Glutamatergic neuron (in vitro differentiated cells): ENCODE data around the gene WDR5. TPM values are rescaled to one million over a fixed set of nuclear protein-coding genes. Genes with fewer than 3 reads are reported as not detected.

Source experiments
- DNase-seq: peaks from one replicate; pipeline ENCODE4 v3.0.0; 2022
- H3K27ac Mint-ChIP-seq: one replicate; pipeline ENCODE4 v1.8.0; 2020; ENCODE audit warnings: mild to moderate bottlenecking, mixed read lengths, inconsistent platforms; ENCODE audit not compliant: unreplicated experiment
- H3K27me3 Mint-ChIP-seq: one replicate; pipeline ENCODE4 v1.8.0; 2020; ENCODE audit warnings: mild to moderate bottlenecking, moderate library complexity, mixed read lengths, inconsistent platforms; ENCODE audit not compliant: unreplicated experiment
- H3K36me3 Mint-ChIP-seq: one replicate; pipeline ENCODE4 v1.8.0; 2020; ENCODE audit warnings: mild to moderate bottlenecking, mixed read lengths, inconsistent platforms; ENCODE audit not compliant: unreplicated experiment
- H3K4me1 Mint-ChIP-seq: one replicate; pipeline ENCODE4 v1.8.0; 2020; ENCODE audit warnings: mild to moderate bottlenecking, low read depth, mixed read lengths, inconsistent platforms; ENCODE audit not compliant: unreplicated experiment
- H3K4me3 Mint-ChIP-seq: one replicate; pipeline ENCODE4 v1.8.0; 2020; ENCODE audit warnings: mild to moderate bottlenecking, mixed read lengths, inconsistent platforms; ENCODE audit not compliant: unreplicated experiment
- H3K9me3 Mint-ChIP-seq: one replicate; pipeline ENCODE4 v1.8.0; 2020; ENCODE audit warnings: mild to moderate bottlenecking, moderate library complexity, mixed read lengths, inconsistent platforms; ENCODE audit not compliant: unreplicated experiment
- CTCF ChIP-seq: fragments of 200-600 bp; sonication (generic); IDR thresholded peaks from one replicate; pipeline ENCODE4 v1.5.0; 2021; ENCODE audit not compliant: partially characterized antibody, unreplicated experiment
- total RNA-seq: library from RNA; stranded (reverse); fragmentation: NEBNext Ultra II Directional; extraction: Animal tissue kit (Norgen Biotek cat#: 25700); gene quantifications from one replicate; pipeline ENCODE4 v1.2.1, GENCODE V29; 2021; ENCODE audit not compliant: unreplicated experiment

WDR5 gene
- total RNA-seq, 1 donor from 2014 or later: 45.9 TPM

GRCh38 chr9:134190232-134191121 is 54.6 kb downstream of the WDR5 start:
- H3K4me1 Mint-ChIP-seq: peaks cover 15% of the 10 kb centered on the region
- no peak overlapping the region for H3K4me3 Mint-ChIP-seq
- H3K27me3 Mint-ChIP-seq: peaks cover 7% of the 10 kb centered on the region
- H3K27ac Mint-ChIP-seq: no peak overlapping the region
- H3K36me3 Mint-ChIP-seq: peaks cover 5% of the 10 kb centered on the region
- no peak for TF ChIP-seq CTCF
- peaks cover 8% of the 10 kb centered on the region for H3K9me3 Mint-ChIP-seq
- peak; percentile 18 for DNase-seq

- peak overlapping the region; percentile 17 for H3K4me3 Mint-ChIP-seq
- DNase-seq: no peak
- H3K9me3 Mint-ChIP-seq: peaks cover 6% of the 10 kb centered on the region
- peaks cover 5% of the 10 kb centered on the region for H3K36me3 Mint-ChIP-seq
- peaks cover 14% of the 10 kb centered on the region for H3K4me1 Mint-ChIP-seq
- no peak for TF ChIP-seq CTCF
- peaks cover 6% of the 10 kb centered on the region for H3K27me3 Mint-ChIP-seq
- H3K27ac Mint-ChIP-seq: no peak overlapping the region
These were observed 55.8 kb downstream of the WDR5 start for GRCh38 chr9:134191455-134192209.

- Mint-ChIP-seq H3K4me3 (peak overlapping the region; percentile 17), H3K9me3 (peaks cover 6% of the 10 kb centered on the region), H3K27ac (no peak overlapping the region), H3K36me3 (peaks cover 5% of the 10 kb centered on the region), H3K4me1 (peaks cover 14% of the 10 kb centered on the region), H3K27me3 (peaks cover 6% of the 10 kb centered on the region)
- DNase-seq: peak; percentile 12
- TF ChIP-seq CTCF: no peak
These were observed 56.5 kb downstream of the WDR5 start for GRCh38 chr9:134192311-134192950.

- H3K4me3 Mint-ChIP-seq: no peak overlapping the region
- peaks cover 12% of the 10 kb centered on the region for H3K4me1 Mint-ChIP-seq
- H3K36me3 Mint-ChIP-seq: peaks cover 5% of the 10 kb centered on the region
- DNase-seq: peak; percentile 12
- peaks cover 4% of the 10 kb centered on the region for H3K27me3 Mint-ChIP-seq
- H3K27ac Mint-ChIP-seq: no peak overlapping the region
- peaks cover 6% of the 10 kb centered on the region for H3K9me3 Mint-ChIP-seq
- no peak for TF ChIP-seq CTCF
These were observed 57.3 kb downstream of the WDR5 start for GRCh38 chr9:134192951-134193731.
